DMS 273 treated with DMSO at 0.1 percent for 48 hours (cell line): ENCODE data around the gene TSTD2.
A peak's percentile ranks its signal among the peaks of the same experiment; 100 is the strongest.
"Not testable (repeated sequence)": the region's sequence is repeated elsewhere in the genome, so short reads cannot be mapped to it uniquely, and the experiment has no call there.

Source experiments
- DNase-seq: peaks from one replicate; lab custom pipeline; 2025; lab: John Stamatoyannopoulos, UW

The TSTD2 gene

DNA sequence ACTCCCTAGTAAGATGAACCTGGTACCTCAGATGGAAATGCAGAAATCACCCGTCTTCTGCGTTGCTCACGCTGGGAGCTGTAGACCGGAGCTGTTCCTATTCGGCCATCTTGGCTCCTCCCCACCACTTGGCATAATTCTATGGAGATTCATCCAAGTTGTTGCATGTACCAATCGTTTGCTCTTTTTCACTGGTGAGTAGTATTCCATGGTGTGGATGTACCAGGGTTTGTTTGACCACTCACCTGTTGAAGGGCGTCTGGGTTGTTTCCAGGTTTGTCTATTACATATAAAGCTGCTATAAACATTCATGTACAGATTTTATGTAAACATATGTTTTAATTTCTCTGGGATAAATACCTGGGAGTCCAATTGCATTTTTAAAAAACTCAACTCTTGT, 46.3 kb downstream of the TSTD2 start:
- not testable (repeated sequence) for DNase-seq

DNA sequence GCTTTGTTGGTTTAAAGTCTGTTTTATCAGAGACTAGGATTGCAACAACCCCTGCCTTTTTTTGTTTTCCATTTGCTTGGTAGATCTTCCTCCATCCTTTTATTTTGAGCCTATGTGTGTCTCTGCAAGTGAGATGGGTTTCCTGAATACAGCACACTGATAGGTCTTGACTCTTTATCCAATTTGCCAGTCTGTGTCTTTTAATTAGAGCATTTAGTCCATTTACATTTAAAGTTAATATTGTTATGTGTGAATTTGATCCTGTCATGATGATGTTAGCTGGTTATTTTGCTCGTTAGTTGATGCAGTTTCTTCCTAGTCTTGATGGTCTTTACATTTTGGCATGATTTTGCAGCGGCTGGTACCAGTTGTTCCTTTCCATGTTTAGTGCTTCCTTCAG, 48.4 kb downstream of the TSTD2 start:
- DNase-seq = not testable (repeated sequence)

DNA sequence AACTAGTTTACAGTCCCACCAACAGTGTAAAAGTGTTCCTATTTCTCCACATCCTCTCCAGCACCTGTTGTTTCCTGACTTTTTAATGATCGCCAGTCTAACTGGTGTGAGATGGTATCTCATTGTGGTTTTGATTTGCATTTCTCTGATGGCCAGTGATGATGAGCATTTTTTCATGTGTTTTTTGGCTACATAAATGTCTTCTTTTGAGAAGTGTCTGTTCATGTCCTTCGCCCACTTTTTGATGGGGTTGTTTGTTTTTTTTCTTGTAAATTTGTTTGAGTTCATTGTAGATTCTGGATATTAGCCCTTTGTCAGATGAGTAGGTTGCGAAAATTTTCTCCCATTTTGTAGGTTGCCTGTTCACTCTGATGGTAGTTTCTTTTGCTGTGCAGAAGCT, 51.6 kb downstream of the TSTD2 start:
- DNase-seq = not testable (repeated sequence)

DNA sequence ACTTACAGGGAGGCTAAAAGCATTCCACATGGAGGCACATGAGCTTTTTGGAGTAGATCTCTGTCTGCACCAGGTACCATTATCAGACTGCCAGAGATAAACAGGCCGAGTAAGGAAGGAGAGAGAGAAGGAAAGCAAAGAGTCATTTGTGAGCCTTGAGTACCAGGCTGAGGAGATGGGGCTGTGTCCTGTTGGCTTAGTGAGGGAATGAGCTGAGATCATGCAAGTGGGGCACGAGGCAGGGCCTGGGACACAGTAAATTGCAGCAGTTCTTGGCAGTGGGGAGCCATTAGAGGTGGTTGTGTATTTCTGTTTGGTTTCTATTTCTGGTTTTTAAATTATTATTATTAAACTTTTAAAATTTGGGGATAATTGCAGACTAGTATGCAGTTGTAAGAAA, 53.3 kb downstream of the TSTD2 start:
- DNase-seq = no peak

DNA sequence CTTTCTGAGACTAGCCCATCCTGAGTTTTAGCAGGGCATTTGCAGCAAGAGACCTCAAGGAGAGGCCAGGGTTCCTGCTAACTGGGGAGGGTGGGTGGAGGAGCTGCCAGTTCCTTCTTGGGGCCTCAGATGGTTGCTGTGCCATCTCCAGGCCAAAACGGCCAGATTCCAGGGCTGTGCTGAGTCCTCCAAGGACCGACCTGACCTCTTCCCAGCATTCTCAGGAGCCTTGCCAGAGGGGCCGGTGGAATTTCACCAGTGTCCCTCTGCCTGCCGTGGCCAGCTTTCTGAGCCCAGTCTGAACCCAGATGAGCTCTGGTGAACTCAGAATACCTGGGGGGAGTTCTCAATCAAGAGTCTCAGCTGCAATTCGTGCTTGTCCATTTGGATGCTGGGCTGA, 54.3 kb downstream of the TSTD2 start:
- DNase-seq = no peak

DNA sequence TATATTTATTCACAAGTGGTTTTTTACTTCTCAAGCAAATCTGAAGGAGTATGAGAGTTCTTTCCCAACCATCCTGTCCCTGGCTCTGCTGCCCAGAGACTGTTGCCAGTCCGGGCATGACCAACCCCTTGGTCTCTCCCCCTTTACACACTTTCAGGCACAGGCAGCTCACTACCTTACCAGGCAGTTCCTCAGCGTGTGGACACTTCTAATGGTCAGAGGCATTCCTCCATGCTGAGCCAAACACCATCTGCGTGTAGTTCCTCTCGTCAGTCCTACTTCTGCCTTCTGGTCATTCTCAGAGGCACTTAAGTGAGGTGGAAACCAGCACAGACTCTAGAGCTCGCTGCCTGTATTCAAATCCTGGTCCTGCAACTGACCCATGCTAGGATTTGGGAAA, 56.1 kb downstream of the TSTD2 start:
- no peak for DNase-seq

DNA sequence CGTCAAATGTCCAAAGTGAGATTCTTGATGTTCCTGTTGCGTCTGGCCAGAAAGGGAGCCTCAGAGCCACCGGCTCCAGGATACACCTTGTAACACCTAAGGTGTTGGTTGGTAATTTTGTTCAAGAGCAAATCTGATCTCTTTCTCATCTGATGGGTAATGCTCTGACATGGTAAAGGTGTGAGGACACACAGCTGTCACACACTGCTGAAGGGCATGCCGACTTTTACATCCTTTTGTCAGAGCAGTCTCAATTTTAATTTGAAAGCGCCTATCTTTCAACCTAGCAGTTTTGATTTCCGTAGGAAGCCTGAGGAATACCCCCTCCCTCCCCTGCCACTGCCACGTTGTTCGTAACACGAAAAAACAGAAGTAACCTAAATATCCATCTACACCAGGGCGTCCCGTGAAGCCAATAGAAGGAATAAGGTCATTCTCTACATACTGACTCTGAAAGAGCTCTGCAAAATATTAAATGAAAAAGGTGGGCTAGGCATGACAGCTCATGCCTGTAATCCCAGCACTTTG, 57.4 kb downstream of the TSTD2 start:
- DNase-seq = no peak

DNA sequence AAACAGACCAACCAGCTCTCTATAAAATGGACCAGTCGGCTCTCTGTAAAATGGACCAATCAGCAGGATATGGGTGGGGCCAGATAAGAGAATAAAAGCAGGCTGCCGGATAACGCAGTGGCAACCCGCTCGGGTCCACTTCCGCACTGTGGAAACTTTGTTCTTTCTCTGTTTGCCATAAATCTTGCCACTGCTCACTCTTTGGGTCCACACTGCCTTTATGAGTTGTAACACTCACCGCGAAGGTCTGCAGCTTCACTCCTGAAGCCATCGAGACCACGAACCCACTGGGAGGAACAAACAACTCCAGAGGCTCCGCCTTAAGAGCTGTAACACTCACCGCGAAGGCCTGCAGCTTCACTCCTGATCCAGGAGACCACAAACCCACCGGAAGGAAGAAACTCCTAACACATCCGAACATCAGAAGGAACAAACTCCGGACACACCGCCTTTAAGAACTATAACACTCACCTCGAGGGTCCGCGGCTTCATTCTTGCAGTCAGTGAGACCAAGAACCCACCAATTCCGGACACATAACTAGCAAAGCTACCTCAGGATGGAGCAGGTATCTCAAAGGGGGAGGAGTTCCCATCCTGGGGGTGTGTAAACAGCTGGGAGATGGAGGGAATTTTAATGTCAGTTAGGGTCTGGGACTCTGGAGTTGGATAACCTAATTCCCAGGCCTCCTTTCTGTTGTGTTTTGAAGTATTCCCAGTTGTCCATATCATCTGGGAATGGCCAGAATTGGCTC, 58.1 kb downstream of the TSTD2 start:
- not testable (repeated sequence) for DNase-seq

DNA sequence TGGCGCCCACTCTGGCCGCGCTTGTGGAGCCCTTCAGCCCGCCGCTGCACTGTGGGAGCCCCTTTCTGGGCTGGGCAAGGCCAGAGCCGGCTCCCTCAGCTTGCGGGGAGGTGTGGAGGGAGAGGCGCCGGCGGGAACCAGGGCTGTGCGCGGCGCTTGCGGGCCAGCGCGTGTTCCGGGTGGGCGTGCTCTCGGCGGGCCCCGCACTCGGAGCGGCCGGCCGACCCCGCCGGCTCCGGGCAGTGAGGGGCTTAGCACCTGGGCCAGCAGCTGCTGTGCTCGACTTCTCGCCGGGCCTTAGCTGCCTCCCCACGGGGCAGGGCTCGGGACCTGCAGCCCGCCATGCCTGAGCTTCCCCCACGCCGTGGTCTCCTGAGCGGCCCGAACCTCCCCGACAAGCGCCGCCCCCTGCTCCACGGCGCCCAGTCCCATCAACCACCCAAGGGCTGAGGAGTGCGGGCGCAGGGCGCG, 59.0 kb downstream of the TSTD2 start:
- not testable (repeated sequence) for DNase-seq

DNA sequence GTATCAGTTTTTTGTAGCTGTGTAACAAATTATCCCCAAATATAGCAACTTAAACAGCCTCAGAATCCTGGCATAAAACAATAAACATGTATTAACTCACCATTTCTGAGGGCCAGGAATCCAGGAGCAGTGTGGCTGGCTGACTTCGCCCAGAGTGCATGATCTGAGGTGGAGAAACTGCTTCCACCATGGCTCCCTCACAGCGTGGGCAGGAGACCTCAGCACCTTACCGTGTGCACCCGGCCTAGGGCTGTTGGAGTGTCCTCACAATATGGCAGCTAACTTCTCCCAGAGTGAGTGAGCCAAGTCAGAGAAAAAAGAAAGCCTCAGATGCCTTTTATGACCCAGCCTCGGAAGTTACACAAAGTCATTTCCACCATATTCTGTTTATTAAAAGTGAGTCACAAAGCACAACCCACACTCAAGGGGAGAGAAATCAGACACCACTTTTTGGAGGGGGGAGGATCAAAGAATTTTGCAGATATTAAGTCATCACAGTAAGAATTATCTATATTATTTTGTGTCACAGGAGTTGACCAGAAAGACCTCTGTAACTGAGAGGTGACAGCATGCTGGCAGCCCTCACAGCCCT, 59.6 kb downstream of the TSTD2 start:
- DNase-seq = no peak

DNA sequence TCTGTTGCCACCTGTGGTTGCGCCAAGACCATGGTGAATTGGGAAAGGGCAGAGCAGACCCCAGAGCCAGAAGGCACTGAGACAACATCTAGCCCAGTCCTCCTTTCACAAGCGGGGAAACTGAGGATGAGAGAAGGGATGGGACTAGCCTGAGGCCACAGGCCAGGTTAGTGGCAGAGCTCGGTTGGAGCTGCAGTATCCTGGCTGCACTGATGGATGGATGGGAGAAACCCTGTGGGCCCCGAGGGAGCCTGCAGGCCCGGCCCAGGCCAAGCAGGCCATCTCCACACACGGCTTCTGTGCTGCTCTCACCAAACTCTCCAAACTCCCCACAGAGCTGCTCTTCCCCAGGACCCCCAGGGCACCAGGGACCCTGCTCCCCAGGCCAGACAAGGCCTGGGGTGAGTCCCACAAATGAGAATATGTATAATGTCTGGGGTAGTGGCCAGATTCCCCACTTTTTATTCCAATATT, 60.2 kb downstream of the TSTD2 start:
- no peak for DNase-seq

DNA sequence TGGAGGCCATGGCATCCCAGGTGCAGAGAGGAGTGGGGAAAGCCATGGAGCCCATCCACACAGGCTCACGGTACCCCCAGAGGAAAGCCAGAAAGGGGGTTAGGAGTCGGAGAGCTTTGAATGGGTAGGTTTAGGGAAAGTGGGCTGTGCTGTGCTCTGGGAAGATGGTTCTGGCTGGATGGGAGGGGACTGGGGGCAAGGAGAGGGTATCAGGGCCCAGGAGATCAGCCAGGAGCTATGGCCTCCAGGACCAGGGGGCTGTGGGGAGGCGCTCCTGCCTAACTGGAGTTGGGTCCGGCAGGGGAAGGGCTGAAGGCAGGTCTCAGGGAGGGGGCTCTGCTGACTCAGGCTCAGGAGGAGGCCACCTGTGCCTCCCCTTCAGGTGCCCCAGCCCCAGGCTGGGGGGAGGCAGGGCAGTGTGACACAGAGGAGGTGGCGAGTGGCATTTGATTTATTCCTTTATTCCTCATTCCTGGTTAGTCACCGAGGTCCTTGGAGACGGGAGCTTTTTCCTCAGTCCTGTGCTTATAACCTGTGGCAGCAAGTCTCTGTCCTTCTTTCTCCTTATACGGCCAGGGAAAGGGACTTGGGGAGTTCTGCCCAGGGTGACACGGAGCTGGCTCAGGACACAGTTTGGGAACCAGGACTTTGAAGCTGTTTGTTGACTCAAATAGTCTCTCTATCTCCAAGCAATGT, 60.8 kb downstream of the TSTD2 start:
- DNase-seq = no peak

DNA sequence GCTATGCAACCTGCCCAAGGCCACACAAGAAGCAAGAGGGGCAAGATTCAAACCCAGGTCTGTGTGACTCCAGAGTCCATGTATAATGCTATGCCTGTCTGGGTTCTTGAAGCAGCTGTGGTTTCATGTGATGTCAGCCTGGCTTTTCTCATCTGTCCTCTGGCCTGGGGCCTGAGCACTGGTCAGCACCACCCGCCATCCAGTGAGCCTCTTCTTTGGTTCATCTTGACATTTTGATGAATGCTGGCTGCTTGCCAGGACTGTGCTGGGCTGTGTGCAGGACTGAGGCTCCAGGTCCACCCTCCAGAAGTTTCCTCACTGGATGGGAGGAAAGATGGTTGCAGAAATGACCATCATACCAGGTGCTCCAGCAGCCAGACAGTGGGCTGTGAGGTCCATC, 61.5 kb downstream of the TSTD2 start:
- no peak for DNase-seq

DNA sequence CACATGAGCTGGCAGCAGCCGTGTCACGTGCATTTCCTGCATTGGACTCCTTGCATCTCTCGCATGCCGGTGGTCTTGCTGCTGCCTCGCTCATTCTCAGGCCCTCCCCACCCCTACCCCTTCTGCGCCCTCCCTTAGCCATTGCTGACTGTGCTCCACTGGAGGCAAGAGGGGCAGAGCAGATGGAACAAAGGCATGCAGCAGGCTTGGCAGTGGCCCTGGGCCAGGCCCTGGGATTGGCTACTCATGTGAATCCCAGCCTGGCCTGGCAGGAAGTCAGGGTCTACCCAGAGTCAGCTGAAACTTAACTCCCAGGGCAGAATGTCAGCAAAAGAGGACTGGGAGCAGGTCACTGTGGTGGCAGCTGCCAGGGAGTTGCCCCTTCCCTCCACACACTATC, 62.3 kb downstream of the TSTD2 start:
- DNase-seq = peak; percentile 15

DNA sequence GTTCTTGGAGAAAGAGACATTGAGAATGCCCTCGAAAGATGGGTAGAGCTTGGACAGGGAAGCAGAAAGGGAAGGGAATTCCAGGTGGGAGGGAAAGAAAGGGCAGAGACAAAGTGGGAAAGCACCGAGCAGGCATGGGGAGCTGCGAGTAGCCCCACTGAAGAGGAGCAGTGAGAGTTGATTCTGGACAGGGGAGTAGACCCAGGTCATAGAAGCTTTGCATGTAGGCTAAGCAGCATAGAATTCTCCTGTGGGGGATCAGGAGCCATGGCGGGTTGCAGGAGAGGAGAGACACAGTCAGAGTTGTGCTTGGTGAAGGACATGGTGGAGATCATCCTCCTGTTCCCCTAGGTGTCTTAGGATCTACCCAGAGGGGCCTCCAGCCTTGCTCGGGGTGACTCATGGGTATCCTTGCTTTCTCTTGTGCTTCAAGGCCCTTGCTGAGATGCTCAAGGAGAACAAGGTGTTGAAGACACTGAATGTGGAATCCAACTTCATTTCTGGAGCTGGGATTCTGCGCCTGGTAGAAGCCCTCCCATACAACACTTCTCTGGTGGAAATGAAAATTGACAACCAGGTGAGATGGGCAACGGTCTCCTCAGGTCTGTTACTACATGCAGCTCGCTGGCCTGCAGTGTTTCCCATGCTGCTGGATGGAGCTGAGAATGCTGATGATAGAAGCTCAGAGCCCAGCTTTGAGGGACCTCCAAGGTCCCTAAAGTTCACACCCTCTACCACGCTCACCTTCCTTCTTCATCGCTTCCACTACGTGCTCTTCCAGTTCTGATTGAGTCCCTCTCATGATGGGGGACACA, 64.5 kb downstream of the TSTD2 start:
- DNase-seq = no peak

DNA sequence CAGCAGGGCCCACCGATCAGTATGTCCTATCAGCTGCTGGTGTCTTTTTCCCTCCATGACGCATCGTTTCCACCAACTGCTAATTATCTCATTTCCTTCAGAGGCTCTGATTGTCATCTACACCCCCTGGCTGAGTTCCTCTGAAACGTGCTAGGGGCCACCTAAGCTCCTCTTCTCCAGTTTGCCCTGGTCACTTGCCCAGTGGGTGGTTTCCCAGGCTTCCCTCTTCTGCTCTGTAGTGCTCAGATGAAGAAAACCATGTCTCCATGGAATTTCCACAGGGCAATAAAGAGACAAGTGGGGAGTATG, 65.3 kb downstream of the TSTD2 start:
- no peak for DNase-seq

DNA sequence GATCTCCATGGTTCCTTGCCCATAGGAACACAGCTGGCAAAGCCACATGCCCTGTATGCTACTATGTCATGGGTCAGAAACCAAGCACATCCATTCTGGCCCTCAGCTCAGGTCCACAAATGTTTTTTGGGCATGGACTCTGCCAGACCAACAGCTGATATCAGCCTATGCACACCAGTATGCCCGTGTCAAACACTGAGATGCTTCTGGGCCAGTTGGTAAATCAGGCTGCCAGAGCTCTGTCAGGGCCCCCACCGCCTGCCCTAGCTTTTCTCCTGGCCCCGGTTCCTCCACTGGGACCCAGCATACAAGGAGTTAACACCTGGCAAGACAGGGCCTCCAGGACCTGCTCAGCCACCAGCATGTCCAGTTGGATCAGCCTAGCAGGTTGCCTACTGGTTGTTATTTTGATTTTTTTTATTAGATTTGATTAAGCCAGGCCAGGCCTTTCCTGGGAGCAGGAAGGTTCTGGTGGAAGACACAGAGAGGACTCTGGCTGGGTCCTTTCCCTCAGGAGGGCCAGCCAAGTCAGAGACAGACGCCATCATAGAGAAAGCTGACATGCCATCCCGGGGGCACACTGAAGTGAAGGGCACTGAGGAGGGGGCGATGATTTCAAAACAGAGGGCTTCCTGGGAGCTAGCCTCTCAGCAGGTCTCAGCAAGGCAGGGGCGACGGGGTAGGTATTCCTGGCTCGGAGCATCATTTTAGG, 65.8 kb downstream of the TSTD2 start:
- no peak for DNase-seq

DNA sequence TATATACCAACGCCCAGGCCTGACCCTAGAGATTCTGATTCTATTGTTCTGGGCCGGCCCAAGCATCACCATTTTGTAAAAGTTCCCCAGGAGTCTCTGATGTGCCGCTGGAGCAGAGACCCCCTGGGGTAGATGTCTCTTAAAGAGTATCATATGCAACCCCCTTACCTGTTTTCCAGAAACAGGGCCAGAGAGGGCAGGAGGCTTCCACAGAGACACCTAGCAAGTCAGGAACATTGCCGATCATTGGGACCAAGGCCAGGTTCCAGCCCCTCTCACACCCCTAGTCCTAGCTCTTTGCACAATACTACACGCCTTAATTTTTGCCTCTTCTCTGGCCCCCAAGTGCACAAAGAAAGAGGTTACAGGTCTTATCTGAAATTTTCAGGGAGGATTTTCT, 67.9 kb downstream of the TSTD2 start:
- DNase-seq = no peak

DNA sequence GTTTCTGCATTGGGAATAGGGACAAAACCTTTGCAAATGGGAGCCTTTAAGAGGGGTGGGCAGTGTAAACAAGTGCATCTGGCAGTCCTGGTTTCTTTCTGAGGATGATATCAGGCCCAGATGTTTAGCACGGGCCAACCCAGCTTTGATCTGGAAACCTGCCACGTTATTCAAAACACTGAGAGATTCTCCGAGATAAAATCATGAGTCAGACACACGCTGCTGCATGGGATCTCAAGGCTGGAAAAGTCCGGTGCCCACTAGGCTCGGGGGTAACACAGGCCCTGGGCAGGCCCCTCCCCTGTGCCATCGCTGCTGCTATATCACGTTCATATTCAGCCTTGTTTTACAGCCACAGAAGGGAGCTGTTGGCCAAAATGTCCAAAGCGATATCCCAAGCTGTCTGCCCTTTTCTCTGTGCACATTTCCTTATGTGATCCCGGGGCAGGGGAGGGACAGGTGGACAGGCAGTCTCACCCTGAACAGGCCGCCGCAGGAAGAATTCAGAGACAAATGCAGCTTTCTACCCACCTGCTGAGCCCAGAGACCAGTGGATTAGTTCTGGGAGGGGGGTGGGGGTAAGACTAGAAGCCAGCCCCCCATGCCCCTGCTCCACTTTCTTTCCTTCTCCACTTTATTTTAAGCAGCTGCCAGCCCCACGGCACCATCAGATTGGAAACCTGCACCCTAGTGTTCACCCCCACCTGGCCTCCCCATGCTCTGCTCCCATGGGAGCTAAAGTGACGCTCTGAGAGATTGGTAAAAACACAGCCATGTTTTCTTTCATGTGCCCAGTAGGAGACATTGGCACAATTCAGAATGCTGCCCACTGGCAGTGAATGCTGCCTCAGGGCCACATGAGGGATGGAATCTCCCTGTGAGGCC, 68.6 kb downstream of the TSTD2 start:
- DNase-seq = peak; percentile 83

DNA sequence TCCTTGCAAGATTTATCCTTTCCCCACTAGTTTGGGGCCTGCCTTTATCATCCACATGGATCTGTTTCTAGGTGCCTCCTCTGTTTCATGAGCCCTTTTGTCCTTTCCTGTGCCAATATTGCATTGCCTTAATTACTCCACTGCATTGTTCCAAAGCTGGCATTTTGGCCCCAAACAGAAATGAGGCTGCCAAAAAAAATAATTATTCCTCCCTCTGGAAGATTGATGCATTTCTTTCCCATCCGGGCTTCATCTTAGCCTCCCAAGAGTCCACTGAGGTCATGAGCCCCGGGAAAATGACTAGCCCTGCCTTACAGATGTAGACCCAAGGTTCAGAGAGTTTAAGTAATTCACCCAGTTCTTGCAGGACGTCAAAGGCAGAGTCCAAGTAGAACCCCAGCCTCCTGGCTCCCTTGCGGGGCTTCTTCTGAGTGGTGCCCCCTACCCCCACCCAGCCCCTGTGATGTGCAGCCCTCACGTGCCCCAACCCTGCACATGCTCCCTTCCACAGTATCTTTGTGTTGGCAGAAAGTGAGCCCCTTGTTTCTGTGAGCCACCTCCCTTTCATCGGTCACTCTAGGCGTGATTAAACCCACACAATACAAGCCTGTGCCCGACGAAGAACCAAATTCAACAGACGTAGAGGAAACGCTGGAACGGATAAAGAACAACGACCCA, 69.6 kb downstream of the TSTD2 start:
- DNase-seq = no peak
